CD4-positive, CD25-positive, alpha-beta regulatory T cell (primary cell): ENCODE measurements around the gene OGT. TPM values are rescaled to one million over a fixed set of nuclear protein-coding genes. Genes with fewer than 3 reads are reported as not detected.
A peak's percentile ranks its signal among the peaks of the same experiment; 100 is the strongest.

Source experiments
- ATAC-seq, 2 donors: fragments of 150-1000 bp; cut with Tn5 transposase; one replicate each; pipeline ENCODE4 v1.10.0; 2021; ENCODE audit warnings: low read depth in 2 of 2, moderate number of reproducible peaks in 2 of 2, moderate library complexity in 1 of 2
- DNase-seq, 3 donors: peaks; one replicate each; pipeline versions ENCODE4 v3.0.0 to v3.0.0-alpha.2; 2012 to 2022; ENCODE audit warnings: mixed read lengths in 1 of 3
- H3K27ac ChIP-seq: one replicate; pipeline ENCODE4 v1.7.0; 2013; ENCODE audit warnings: mild to moderate bottlenecking, low read length; ENCODE audit not compliant: insufficient read depth, poor library complexity, severe bottlenecking
- H3K27me3 ChIP-seq: one replicate; pipeline ENCODE4 v1.7.0; 2013; ENCODE audit warnings: low read length; ENCODE audit not compliant: control insufficient read depth, insufficient read depth
- H3K36me3 ChIP-seq: one replicate; pipeline ENCODE4 v1.7.0; 2013; ENCODE audit warnings: mild to moderate bottlenecking, low read length, moderate library complexity; ENCODE audit not compliant: control insufficient read depth, insufficient read depth
- H3K4me1 ChIP-seq: 2 replicates; pipeline ENCODE4 v1.7.0; 2013; ENCODE audit warnings: mild to moderate bottlenecking, low read length; ENCODE audit not compliant: insufficient read depth, control insufficient read depth, poor library complexity, severe bottlenecking
- H3K4me3 ChIP-seq: one replicate; pipeline ENCODE4 v1.7.0; 2013; ENCODE audit warnings: low read depth, mild to moderate bottlenecking, low read length, moderate library complexity
- H3K9me3 ChIP-seq, 2 experiments: 1 replicate in 1 of 2; 2 replicates in 1 of 2; pipeline ENCODE4 v1.7.0; 2013; ENCODE audit warnings: low read length in 2 of 2, mild to moderate bottlenecking in 1 of 2, moderate library complexity in 1 of 2; ENCODE audit not compliant: control insufficient read depth in 2 of 2
- H3K27ac Mint-ChIP-seq, 3 donors: one replicate each; pipeline ENCODE4 v1.8.0; 2020 to 2022; ENCODE audit warnings: mild to moderate bottlenecking in 3 of 3, mixed read lengths in 3 of 3, moderate library complexity in 2 of 3
- H3K27me3 Mint-ChIP-seq: one replicate; pipeline ENCODE4 v1.8.0; 2022; ENCODE audit warnings: mild to moderate bottlenecking, mixed read lengths
- H3K36me3 Mint-ChIP-seq: one replicate; pipeline ENCODE4 v1.8.0; 2020; ENCODE audit warnings: mixed read lengths
- H3K4me1 Mint-ChIP-seq, 4 donors: one replicate each; pipeline ENCODE4 v1.8.0; 2020 to 2022; ENCODE audit warnings: mixed read lengths in 4 of 4, mild to moderate bottlenecking in 1 of 4
- H3K4me3 Mint-ChIP-seq, 4 donors: one replicate each; pipeline ENCODE4 v1.8.0; 2020 to 2022; ENCODE audit warnings: mild to moderate bottlenecking in 4 of 4, mixed read lengths in 4 of 4, moderate library complexity in 3 of 4
- H3K9me3 Mint-ChIP-seq, 7 donors: one replicate each; pipeline ENCODE4 v1.8.0; 2020 to 2022; ENCODE audit warnings: mixed read lengths in 7 of 7, mild to moderate bottlenecking in 3 of 7, moderate library complexity in 2 of 7
- polyA plus RNA-seq, 4 donors: library from polyadenylated mRNA; unstranded; fragments of 300-500 nt; fragmentation: Illumina TruSeq; gene quantifications; one replicate each; pipeline ENCODE4 v1.2.3, GENCODE V29; 2021
- total RNA-seq: library from RNA; stranded (reverse); gene quantifications from one replicate; pipeline ENCODE4 v1.2.3, GENCODE V29; 2022

Gene OGT
- total and polyA plus RNA-seq, 5 donors from 2014 or later: 27.7 to 557 (median 43.8) TPM

GRCh38 chrX:71599965-71600364 lies 67.1 kb downstream of the OGT start:
- no peak for ATAC-seq
- no peak overlapping the region for H3K4me3 Mint-ChIP-seq
- no peaks in the 10 kb centered on the region for H3K9me3 Mint-ChIP-seq

GRCh38 chrX:71603618-71604017 lies 70.7 kb downstream of the OGT start:
- no peak overlapping the region for H3K4me3 ChIP-seq
- Mint-ChIP-seq H3K27ac (no peak overlapping the region), H3K36me3 (peaks cover 32% of the 10 kb centered on the region), H3K4me3 (no peak overlapping the region), H3K9me3 (no peaks in the 10 kb centered on the region), H3K27me3 (no peaks in the 10 kb centered on the region), H3K4me1 (peaks cover 7 to 38% (median 23%) of the 10 kb centered on the region in 4 donors)
- DNase-seq (no peak), ATAC-seq (no peak)
- H3K27me3 ChIP-seq: no peaks in the 10 kb centered on the region
- H3K27ac ChIP-seq: no peak overlapping the region
- no peaks in the 10 kb centered on the region for H3K9me3 ChIP-seq
- H3K36me3 ChIP-seq: peaks cover 32% of the 10 kb centered on the region
- H3K4me1 ChIP-seq: peaks cover 23% of the 10 kb centered on the region

More at GRCh38 chrX:71599965-71600364, 67.1 kb downstream of the OGT start:
- H3K4me1 ChIP-seq: no peaks in the 10 kb centered on the region
- Mint-ChIP-seq H3K27me3 (no peaks in the 10 kb centered on the region), H3K36me3 (peaks cover 43% of the 10 kb centered on the region), H3K4me1 (peaks cover 0 to 7% (median 1%) of the 10 kb centered on the region in 4 donors), H3K27ac (peak overlapping the region in 1 of 3 donors; percentile 66)
- H3K27ac ChIP-seq: no peak overlapping the region
- H3K9me3 ChIP-seq: no peaks in the 10 kb centered on the region
- H3K36me3 ChIP-seq: peaks cover 40% of the 10 kb centered on the region
- H3K27me3 ChIP-seq: no peaks in the 10 kb centered on the region
- no peak for DNase-seq
- no peak overlapping the region for H3K4me3 ChIP-seq

GRCh38 chrX:71604141-71604540 lies 71.2 kb downstream of the OGT start:
- peaks cover 10 to 43% (median 27%) of the 10 kb centered on the region in 4 donors for H3K4me1 Mint-ChIP-seq
- Histone ChIP-seq H3K27me3 (no peaks in the 10 kb centered on the region), H3K36me3 (peaks cover 31% of the 10 kb centered on the region), H3K27ac (no peak overlapping the region), H3K4me3 (no peak overlapping the region), H3K9me3 (no peaks in the 10 kb centered on the region), H3K4me1 (peaks cover 23% of the 10 kb centered on the region)
- no peak overlapping the region for H3K27ac Mint-ChIP-seq
- DNase-seq: no peak
- H3K27me3 Mint-ChIP-seq: no peaks in the 10 kb centered on the region
- H3K36me3 Mint-ChIP-seq: peaks cover 35% of the 10 kb centered on the region
- no peaks in the 10 kb centered on the region for H3K9me3 Mint-ChIP-seq
- ATAC-seq: no peak
- no peak overlapping the region for H3K4me3 Mint-ChIP-seq

- peak overlapping the region in 1 of 4 donors; percentile 22 for H3K4me3 Mint-ChIP-seq
- H3K27ac ChIP-seq: no peak overlapping the region
- H3K4me1 Mint-ChIP-seq: peaks cover 13 to 51% (median 30%) of the 10 kb centered on the region in 4 donors
- H3K4me3 ChIP-seq: no peak overlapping the region
- H3K27me3 Mint-ChIP-seq: no peaks in the 10 kb centered on the region
- H3K36me3 ChIP-seq: peaks cover 29% of the 10 kb centered on the region
- H3K27me3 ChIP-seq: no peaks in the 10 kb centered on the region
- H3K4me1 ChIP-seq: peaks cover 27% of the 10 kb centered on the region
- H3K36me3 Mint-ChIP-seq: peaks cover 37% of the 10 kb centered on the region
- no peaks in the 10 kb centered on the region for H3K9me3 Mint-ChIP-seq
- H3K27ac Mint-ChIP-seq: peak overlapping the region in 2 of 3 donors; percentile 77 to 82
- no peaks in the 10 kb centered on the region for H3K9me3 ChIP-seq
- ATAC-seq (no peak), DNase-seq (no peak)
Measured at GRCh38 chrX:71604796-71605568, 72.1 kb downstream of the OGT start.

GRCh38 chrX:71606536-71607216 lies 73.8 kb downstream of the OGT start:
- no peaks in the 10 kb centered on the region for H3K27me3 ChIP-seq
- peak overlapping the region; percentile 60 for H3K27ac ChIP-seq
- Mint-ChIP-seq H3K27me3 (no peaks in the 10 kb centered on the region), H3K27ac (peak overlapping the region; percentile 44 to 93 (median 77)), H3K36me3 (peaks cover 45% of the 10 kb centered on the region), H3K4me3 (peak overlapping the region in 2 of 4 donors; percentile 22 to 32), H3K9me3 (no peaks in the 10 kb centered on the region), H3K4me1 (peaks cover 13 to 59% (median 30%) of the 10 kb centered on the region in 4 donors)
- H3K9me3 ChIP-seq: no peaks in the 10 kb centered on the region
- peaks cover 37% of the 10 kb centered on the region for H3K36me3 ChIP-seq
- ATAC-seq (peak; percentile 79 to 84), DNase-seq (peak in 1 of 3 donors; percentile 68)
- peak overlapping the region; percentile 5 for H3K4me3 ChIP-seq
- peaks cover 27% of the 10 kb centered on the region for H3K4me1 ChIP-seq

GRCh38 chrX:71607488-71607887 lies 74.6 kb downstream of the OGT start:
- no peaks in the 10 kb centered on the region for H3K9me3 ChIP-seq
- peaks cover 27% of the 10 kb centered on the region for H3K4me1 ChIP-seq
- H3K36me3 ChIP-seq: peaks cover 39% of the 10 kb centered on the region
- DNase-seq: no peak
- Mint-ChIP-seq H3K4me1 (peaks cover 13 to 59% (median 30%) of the 10 kb centered on the region in 4 donors), H3K27me3 (no peaks in the 10 kb centered on the region), H3K36me3 (peaks cover 41% of the 10 kb centered on the region), H3K4me3 (peak overlapping the region in 2 of 4 donors; percentile 22 to 32), H3K9me3 (no peaks in the 10 kb centered on the region), H3K27ac (peak overlapping the region; percentile 59 to 93 (median 77))
- peak overlapping the region; percentile 60 for H3K27ac ChIP-seq
- H3K4me3 ChIP-seq: no peak overlapping the region
- H3K27me3 ChIP-seq: no peaks in the 10 kb centered on the region
- no peak for ATAC-seq

- Mint-ChIP-seq H3K9me3 (no peaks in the 10 kb centered on the region), H3K27me3 (no peaks in the 10 kb centered on the region), H3K4me1 (peaks cover 13 to 60% (median 30%) of the 10 kb centered on the region in 4 donors), H3K27ac (peak overlapping the region; percentile 37 to 95 (median 48)), H3K4me3 (peak overlapping the region in 3 of 4 donors; percentile 0 to 62 (median 3)), H3K36me3 (peaks cover 35% of the 10 kb centered on the region)
- peak overlapping the region; percentile 61 for H3K27ac ChIP-seq
- peak in 1 of 3 donors; percentile 80 for DNase-seq
- H3K36me3 ChIP-seq: peaks cover 36% of the 10 kb centered on the region
- ATAC-seq: peak; percentile 51 to 62
- no peaks in the 10 kb centered on the region for H3K27me3 ChIP-seq
- no peaks in the 10 kb centered on the region for H3K9me3 ChIP-seq
- no peak overlapping the region for H3K4me3 ChIP-seq
- peaks cover 27% of the 10 kb centered on the region for H3K4me1 ChIP-seq
Measured at GRCh38 chrX:71609095-71609750, 76.3 kb downstream of the OGT start.
